H1 (cell line): ENCODE results near the gene PRPF6. TPM values are rescaled to one million over a fixed set of nuclear protein-coding genes. Genes with fewer than 3 reads are reported as not detected.

Source experiments
- CTCF ChIA-PET: fragments of 300-600 bp; sonication (Branson Sonifier 250); formaldehyde crosslinking; loops from one replicate; lab custom pipeline; 2021; ENCODE audit not compliant: partially characterized antibody; lab: Charles Lee
- POLR2A ChIA-PET: fragments of 300-600 bp; sonication (Branson Sonifier 250); formaldehyde crosslinking; loops from one replicate; lab custom pipeline; 2021; ENCODE audit warnings: inconsistent platforms; ENCODE audit not compliant: partially characterized antibody; lab: Charles Lee
- DNase-seq, 2 experiments: peaks; one replicate each; pipeline versions ENCODE4 v3.0.0 to v3.0.0-alpha.2; 2010 to 2022; ENCODE audit warnings: low spot score in 2 of 2, low read depth in 1 of 2, mixed read lengths in 1 of 2
- FAIRE-seq: peaks from 2 replicates; lab custom pipeline; 2011; peaks lifted over from hg19 to GRCh38; lab: Jason Lieb, UNC
- H2AFZ ChIP-seq: 2 replicates; pipeline ENCODE4 v1.8.1; 2012; ENCODE audit warnings: low read length, inconsistent platforms
- H2AK5ac ChIP-seq: 2 replicates; pipeline ENCODE4 v1.6.1; 2013; ENCODE audit warnings: low read depth, low read length
- H2BK120ac ChIP-seq: replicated peaks from 2 replicates; pipeline ENCODE3; 2013; ENCODE audit warnings: low read depth, low read length, inconsistent platforms
- H2BK12ac ChIP-seq: 2 replicates; pipeline ENCODE4 v1.6.1; 2013; ENCODE audit warnings: low read depth, low read length
- H2BK15ac ChIP-seq: 2 replicates; pipeline ENCODE4 v1.6.1; 2013; ENCODE audit warnings: low read length
- H2BK20ac ChIP-seq: 2 replicates; pipeline ENCODE4 v1.6.1; 2013; ENCODE audit warnings: low read length
- H2BK5ac ChIP-seq: 2 replicates; pipeline ENCODE4 v1.6.1; 2013; ENCODE audit warnings: low read depth, low read length
- H3K14ac ChIP-seq: 2 replicates; pipeline ENCODE4 v1.6.1; 2013; ENCODE audit warnings: inconsistent platforms; ENCODE audit not compliant: insufficient read length
- H3K18ac ChIP-seq: 2 replicates; pipeline ENCODE4 v1.6.1; 2013; ENCODE audit warnings: low read length; ENCODE audit errors: extremely low read depth
- H3K23ac ChIP-seq: 2 replicates; pipeline ENCODE4 v1.6.1; 2013; ENCODE audit warnings: inconsistent platforms; ENCODE audit not compliant: insufficient read length
- H3K23me2 ChIP-seq: 2 replicates; pipeline ENCODE4 v1.6.1; 2013; ENCODE audit warnings: low read depth, low read length
- H3K27ac ChIP-seq: 2 replicates; pipeline ENCODE4 v1.6.1; 2011; ENCODE audit warnings: low read depth, low read length, inconsistent platforms
- H3K27me3 ChIP-seq, 4 experiments: replicated peaks in 1 of 4; 1 replicate in 1 of 4; 2 replicates in 3 of 4; pipeline versions ENCODE4 v1.6.1 to v1.8.1; 2011 to 2013; ENCODE audit warnings: low read length in 3 of 4, mild to moderate bottlenecking in 3 of 4, inconsistent platforms in 2 of 4, mixed read lengths in 2 of 4, moderate library complexity in 1 of 4; ENCODE audit not compliant: control insufficient read depth in 3 of 4, insufficient read depth in 3 of 4; ENCODE audit errors: extremely low read depth in 1 of 4
- H3K36me3 ChIP-seq, 4 experiments: 2 replicates each; pipeline versions ENCODE4 v1.6.1 to v1.8.1; 2011 to 2013; ENCODE audit warnings: mild to moderate bottlenecking in 4 of 4, low read length in 3 of 4, moderate library complexity in 2 of 4, control low read depth in 1 of 4, inconsistent platforms in 1 of 4; ENCODE audit not compliant: insufficient read depth in 4 of 4, control insufficient read depth in 2 of 4
- H3K4ac ChIP-seq: replicated peaks from 2 replicates; pipeline ENCODE3; 2013; ENCODE audit warnings: low read length, low read depth, mixed read lengths, inconsistent platforms; ENCODE audit not compliant: insufficient read length
- H3K4me1 ChIP-seq, 4 experiments: replicated peaks in 1 of 4; 1 replicate in 1 of 4; 2 replicates in 3 of 4; pipeline versions ENCODE4 v1.6.1 to v1.8.1; 2011 to 2013; ENCODE audit warnings: low read length in 3 of 4, inconsistent platforms in 2 of 4, mixed read lengths in 1 of 4; ENCODE audit not compliant: insufficient read depth in 4 of 4, control insufficient read depth in 3 of 4
- H3K4me2 ChIP-seq, 2 experiments: 2 replicates each; pipeline versions ENCODE4 v1.6.1 to v1.8.1; 2011 to 2013; ENCODE audit warnings: low read depth in 2 of 2, low read length in 2 of 2, control low read depth in 1 of 2, inconsistent platforms in 1 of 2, mild to moderate bottlenecking in 1 of 2; ENCODE audit not compliant: insufficient read depth in 1 of 2
- H3K4me3 ChIP-seq, 4 experiments: fragments of 200-600, 300-600 bp in 1 of 4; sonication (generic), shearing (Covaris generic), sonication (Bioruptor Twin) in 1 of 4; 2 replicates each; pipeline versions ENCODE4 v1.5.1 to v1.8.1; 2011 to 2016; ENCODE audit warnings: low read length in 4 of 4, low read depth in 3 of 4, control low read depth in 2 of 4, inconsistent platforms in 2 of 4, mild to moderate bottlenecking in 2 of 4, mixed read lengths in 1 of 4, moderate library complexity in 1 of 4; ENCODE audit not compliant: insufficient read depth in 2 of 4; ENCODE audit errors: extremely low read depth in 1 of 4
- H3K56ac ChIP-seq: replicated peaks from 2 replicates; pipeline ENCODE3; 2013; ENCODE audit warnings: low read depth, mild to moderate bottlenecking, mixed read lengths, low read length, inconsistent platforms; ENCODE audit not compliant: insufficient read length
- H3K79me1 ChIP-seq: 2 replicates; pipeline ENCODE4 v1.6.1; 2013; ENCODE audit warnings: low read depth, low read length, control low read depth
- H3K79me2 ChIP-seq, 2 experiments: 2 replicates each; pipeline versions ENCODE4 v1.6.1 to v1.8.1; 2012 to 2013; ENCODE audit warnings: low read length in 2 of 2, mild to moderate bottlenecking in 2 of 2, inconsistent platforms in 1 of 2; ENCODE audit not compliant: insufficient read depth in 2 of 2, control insufficient read depth in 1 of 2
- H3K9ac ChIP-seq, 4 experiments: replicated peaks in 1 of 4; 1 replicate in 1 of 4; 2 replicates in 3 of 4; pipeline versions ENCODE4 v1.6.1 to v1.8.1; 2011 to 2013; ENCODE audit warnings: low read depth in 3 of 4, low read length in 3 of 4, control low read depth in 2 of 4, mild to moderate bottlenecking in 2 of 4, moderate library complexity in 2 of 4, inconsistent platforms in 1 of 4; ENCODE audit errors: extremely low read depth in 1 of 4
- H3K9me3 ChIP-seq, 2 experiments: 2 replicates each; pipeline versions ENCODE4 v1.6.1 to v1.8.1; 2012 to 2013; ENCODE audit warnings: mild to moderate bottlenecking in 2 of 2, moderate library complexity in 2 of 2, control low read depth in 1 of 2, inconsistent platforms in 1 of 2, low read depth in 1 of 2, low read length in 1 of 2, mixed read lengths in 1 of 2; ENCODE audit not compliant: insufficient read depth in 2 of 2
- H4K20me1 ChIP-seq, 2 experiments: replicated peaks in 1 of 2; 2 replicates each; pipeline versions ENCODE3 to v1.8.1; 2011 to 2013; ENCODE audit warnings: inconsistent platforms in 2 of 2, low read length in 2 of 2, mild to moderate bottlenecking in 1 of 2; ENCODE audit not compliant: insufficient read depth in 2 of 2, control insufficient read depth in 1 of 2
- H4K5ac ChIP-seq: 2 replicates; pipeline ENCODE4 v1.6.1; 2013; ENCODE audit warnings: low read length, low read depth, mixed read lengths, inconsistent platforms; ENCODE audit not compliant: insufficient read length
- H4K8ac ChIP-seq: 2 replicates; pipeline ENCODE4 v1.8.0; 2013; ENCODE audit warnings: mild to moderate bottlenecking, moderate library complexity, low read length, inconsistent platforms; ENCODE audit not compliant: insufficient read depth; ENCODE audit errors: extremely low read depth
- H4K91ac ChIP-seq: replicated peaks from 2 replicates; pipeline ENCODE3; 2013; ENCODE audit warnings: low read length, mixed read lengths, inconsistent platforms; ENCODE audit not compliant: insufficient read length
- BRCA1 ChIP-seq: IDR thresholded peaks from 2 replicates; pipeline ENCODE4 v1.6.1; 2012; ENCODE audit warnings: low read depth, low read length, improper control_type of control experiment
- GABPA ChIP-seq: IDR thresholded peaks from 2 replicates; pipeline ENCODE4 v1.6.1; 2011; ENCODE audit warnings: mild to moderate bottlenecking, low read length, moderate library complexity, borderline replicate concordance; ENCODE audit not compliant: insufficient read depth
- HDAC2 ChIP-seq, 2 experiments: fragments of 300-600 bp in 1 of 2; sonication (generic) in 1 of 2; IDR thresholded peaks; 2 replicates each; pipeline ENCODE4 v1.6.1; 2011 to 2012; ENCODE audit warnings: low read depth in 2 of 2, low read length in 2 of 2, mild to moderate bottlenecking in 2 of 2, moderate library complexity in 2 of 2, borderline replicate concordance in 1 of 2, inconsistent platforms in 1 of 2
- TCF12 ChIP-seq: IDR thresholded peaks from 2 replicates; pipeline ENCODE4 v1.6.1; 2011; ENCODE audit warnings: low read depth, mild to moderate bottlenecking, low read length
- ZNF274 ChIP-seq: IDR thresholded peaks from 2 replicates; pipeline ENCODE4 v1.7.0; 2012; ENCODE audit warnings: low read length, borderline replicate concordance; ENCODE audit errors: extremely low read depth
- WGBS, 2 experiments: shearing (Covaris generic) in 1 of 2; methylation state at CpG; one replicate each; pipeline versions ENCODE4 v1.1.6 to v1.1.7; 2013 to 2015; ENCODE audit warnings: low lambda C conversion rate in 2 of 2, mixed read lengths in 2 of 2, inconsistent platforms in 1 of 2, low coverage in 1 of 2, missing lambda C conversion rate in 1 of 2; ENCODE audit not compliant: insufficient replicate concordance in 2 of 2, insufficient coverage in 1 of 2, insufficient read length in 1 of 2; ENCODE audit errors: extremely low coverage in 1 of 2, missing lambda C conversion rate in 1 of 2; 5-methylcytosine and 5-hydroxymethylcytosine counted together
- polyA plus RNA-seq, 7 experiments: library from polyadenylated mRNA; depleted of rRNA in 3 of 7; stranded (reverse) in 5 of 7; unstranded in 2 of 7; fragments of >200 nt in 5 of 7; fragments of 200-250 nt in 2 of 7; gene quantifications; 1 replicate in 5 of 7; 2 replicates in 1 of 7; 4 replicates in 1 of 7; pipeline versions ENCODE4 v1.2.1 to v1.2.3, GENCODE V29; 2011 to 2013; ENCODE audit warnings: missing spikeins in 2 of 7, mixed read lengths in 2 of 7
- total RNA-seq: library from RNA; stranded (reverse); fragmentation: NEBNext Ultra II Directional; extraction: Animal tissue kit (Norgen Biotek cat#: 25700); gene quantifications from 2 replicates; pipeline ENCODE4 v1.2.1, GENCODE V29; 2021
- TF ChIP-seq, protein P1 (sequence below): IDR thresholded peaks from 2 replicates; pipeline ENCODE4 v1.6.1; 2012; ENCODE audit warnings: inconsistent platforms
- TF ChIP-seq, protein P2 (sequence below), 3 experiments: IDR thresholded peaks; 1 replicate in 2 of 3; 2 replicates in 1 of 3; pipeline versions ENCODE4 v1.5.1 to v1.6.1; 2011; ENCODE audit warnings: low read length in 3 of 3, mild to moderate bottlenecking in 3 of 3, inconsistent platforms in 2 of 3, low read depth in 1 of 3, moderate library complexity in 1 of 3; ENCODE audit not compliant: insufficient read depth in 1 of 3; ENCODE audit errors: control extremely low read depth in 1 of 3

The PRPF6 gene
- total and polyA plus RNA-seq, 2 of the 8 experiments (the other 6 are each of a cell fraction or from before 2014, with no cell fraction given): 27.9 to 76.9 TPM

GRCh38 chr20:64069614-64070243 is 88.8 kb downstream of the PRPF6 start:
- ChIA-PET POLR2A (interaction anchor here (1.7 to 1.9 kb wide), 3 partner anchors 14 to 30 kb away, joined by 4 to 6 read pairs (median 5); partner anchors contain the start of gene LKAAEAR1), CTCF (interaction anchor here (0.5 to 3.1 kb wide), 15 partner anchors 9 to 275 kb away, joined by 3 to 33 read pairs (median 6); partner anchors contain the start of genes C20orf204, LKAAEAR1, OPRL1 and RGS19)
- H3K4me2 ChIP-seq: no peak overlapping the region
- no peak overlapping the region for H4K91ac ChIP-seq
- H3K4ac ChIP-seq: peak overlapping the region; percentile 47
- no peak overlapping the region for H3K4me3 ChIP-seq
- 70% methylated on average over 14 of the region's 14 CpGs; no CpG with 5 or more reads in 1 of the 2 experiments for WGBS, 2 experiments
- no peak overlapping the region for H2AK5ac ChIP-seq
- DNase-seq (peak in 1 of 2 experiments; percentile 89), FAIRE-seq (no peak)
- peak overlapping the region; percentile 66 for H2BK5ac ChIP-seq
- no peak overlapping the region for H2BK20ac ChIP-seq
- peak overlapping the region; percentile 62 for H4K8ac ChIP-seq
- H3K4me1 ChIP-seq: peaks cover 0 to 16% (median 5%) of the 10 kb centered on the region in 4 experiments; a peak in 6 of 7 replicates
- no peaks in the 10 kb centered on the region for H3K79me2 ChIP-seq
- H3K9me3 ChIP-seq: no peaks in the 10 kb centered on the region
- no peak overlapping the region for H3K56ac ChIP-seq
- H2BK15ac ChIP-seq: peak overlapping the region; percentile 81; the same call in 1 of the 2 replicates
- no peak overlapping the region for H2AFZ ChIP-seq
- H3K27me3 ChIP-seq: no peaks in the 10 kb centered on the region
- H3K14ac ChIP-seq: no peak overlapping the region
- peaks cover 0 to 8% (median 3%) of the 10 kb centered on the region in 4 experiments; a peak in 3 of 8 replicates for H3K36me3 ChIP-seq
- H4K20me1 ChIP-seq: peaks cover 2 to 14% of the 10 kb centered on the region in 2 experiments
- H2BK12ac ChIP-seq: peak overlapping the region; percentile 92; the same call in 1 of the 2 replicates
- no peak overlapping the region for H2BK120ac ChIP-seq
- no peak overlapping the region for H3K23ac ChIP-seq
- no peaks in the 10 kb centered on the region for H3K23me2 ChIP-seq
- H3K27ac ChIP-seq: no peak overlapping the region
- no peak overlapping the region for H3K9ac ChIP-seq
- 0 out of 2 replicates have a peak, but pooled peaks cover 3% of the 10 kb centered on the region for H3K79me1 ChIP-seq
- H4K5ac ChIP-seq: no peak overlapping the region
- no peak overlapping the region; the same call in none of the 2 replicates for H3K18ac ChIP-seq
- TF ChIP-seq ZNF274 (no peak), TCF12 (0 out of 2 replicates have a peak, but pooled peaks have one; percentile 78), HDAC2 (IDR thresholded peaks at IDR 0.05; ENCODE audit: borderline replicate concordance in 1 of 2, low read depth in 2 of 2, low read length in 2 of 2) (peak in 1 of 2 experiments; percentile 73; a peak in 1 of 4 replicates), GABPA (peak; percentile 67; the same call in 1 of the 2 replicates), BRCA1 (no peak)
- TF ChIP-seq, protein P1, sequence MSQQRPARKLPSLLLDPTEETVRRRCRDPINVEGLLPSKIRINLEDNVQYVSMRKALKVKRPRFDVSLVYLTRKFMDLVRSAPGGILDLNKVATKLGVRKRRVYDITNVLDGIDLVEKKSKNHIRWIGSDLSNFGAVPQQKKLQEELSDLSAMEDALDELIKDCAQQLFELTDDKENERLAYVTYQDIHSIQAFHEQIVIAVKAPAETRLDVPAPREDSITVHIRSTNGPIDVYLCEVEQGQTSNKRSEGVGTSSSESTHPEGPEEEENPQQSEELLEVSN: peak; percentile 34; the same call in 1 of the 2 replicates
- TF ChIP-seq, protein P2, sequence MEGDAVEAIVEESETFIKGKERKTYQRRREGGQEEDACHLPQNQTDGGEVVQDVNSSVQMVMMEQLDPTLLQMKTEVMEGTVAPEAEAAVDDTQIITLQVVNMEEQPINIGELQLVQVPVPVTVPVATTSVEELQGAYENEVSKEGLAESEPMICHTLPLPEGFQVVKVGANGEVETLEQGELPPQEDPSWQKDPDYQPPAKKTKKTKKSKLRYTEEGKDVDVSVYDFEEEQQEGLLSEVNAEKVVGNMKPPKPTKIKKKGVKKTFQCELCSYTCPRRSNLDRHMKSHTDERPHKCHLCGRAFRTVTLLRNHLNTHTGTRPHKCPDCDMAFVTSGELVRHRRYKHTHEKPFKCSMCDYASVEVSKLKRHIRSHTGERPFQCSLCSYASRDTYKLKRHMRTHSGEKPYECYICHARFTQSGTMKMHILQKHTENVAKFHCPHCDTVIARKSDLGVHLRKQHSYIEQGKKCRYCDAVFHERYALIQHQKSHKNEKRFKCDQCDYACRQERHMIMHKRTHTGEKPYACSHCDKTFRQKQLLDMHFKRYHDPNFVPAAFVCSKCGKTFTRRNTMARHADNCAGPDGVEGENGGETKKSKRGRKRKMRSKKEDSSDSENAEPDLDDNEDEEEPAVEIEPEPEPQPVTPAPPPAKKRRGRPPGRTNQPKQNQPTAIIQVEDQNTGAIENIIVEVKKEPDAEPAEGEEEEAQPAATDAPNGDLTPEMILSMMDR (IDR thresholded peaks at IDR 0.05; ENCODE audit: control extremely low read depth in 1 of 3, insufficient read depth in 1 of 3, low read depth in 1 of 3, low read length in 3 of 3): peak; percentile 84 to 97 (median 94)
